ENCODE data around the gene RNF223.

DNA sequence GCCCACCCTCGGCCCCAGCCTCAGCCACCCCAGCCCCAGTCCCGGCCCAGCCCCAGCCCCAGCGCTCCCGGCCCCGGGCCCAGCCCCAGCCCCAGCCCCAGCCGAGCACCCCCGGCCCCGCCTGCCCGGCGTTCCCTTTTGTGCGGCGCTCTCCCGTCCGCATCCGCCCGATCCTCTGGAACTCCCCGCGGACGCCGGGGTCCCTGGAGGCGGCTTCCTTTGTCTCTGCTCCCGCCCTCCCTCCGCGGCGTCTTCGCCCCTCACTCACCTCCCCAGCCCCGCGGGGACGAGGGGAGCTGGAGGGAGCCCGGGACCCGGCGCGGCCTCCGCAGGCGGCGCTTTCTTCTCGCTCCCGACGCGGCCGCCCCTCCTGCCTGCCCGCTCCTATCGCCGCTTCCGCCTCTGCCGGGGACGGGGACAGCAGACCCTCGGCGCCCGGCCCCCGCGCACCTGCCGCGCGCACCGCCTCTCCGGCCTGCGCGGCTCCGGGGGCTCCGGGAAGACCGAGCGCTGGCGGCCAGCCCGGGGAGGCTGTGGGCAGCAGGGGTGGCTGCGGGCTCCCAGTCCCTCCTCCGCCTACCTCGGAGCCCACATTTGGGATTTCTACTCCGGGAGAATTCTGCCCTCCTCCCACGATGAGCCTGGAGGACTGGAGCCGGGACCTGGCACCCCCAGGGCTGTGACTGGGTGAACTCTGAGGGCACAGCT, 40.2 kb downstream of the RNF223 start:
- TF ChIP-seq, protein P1, sequence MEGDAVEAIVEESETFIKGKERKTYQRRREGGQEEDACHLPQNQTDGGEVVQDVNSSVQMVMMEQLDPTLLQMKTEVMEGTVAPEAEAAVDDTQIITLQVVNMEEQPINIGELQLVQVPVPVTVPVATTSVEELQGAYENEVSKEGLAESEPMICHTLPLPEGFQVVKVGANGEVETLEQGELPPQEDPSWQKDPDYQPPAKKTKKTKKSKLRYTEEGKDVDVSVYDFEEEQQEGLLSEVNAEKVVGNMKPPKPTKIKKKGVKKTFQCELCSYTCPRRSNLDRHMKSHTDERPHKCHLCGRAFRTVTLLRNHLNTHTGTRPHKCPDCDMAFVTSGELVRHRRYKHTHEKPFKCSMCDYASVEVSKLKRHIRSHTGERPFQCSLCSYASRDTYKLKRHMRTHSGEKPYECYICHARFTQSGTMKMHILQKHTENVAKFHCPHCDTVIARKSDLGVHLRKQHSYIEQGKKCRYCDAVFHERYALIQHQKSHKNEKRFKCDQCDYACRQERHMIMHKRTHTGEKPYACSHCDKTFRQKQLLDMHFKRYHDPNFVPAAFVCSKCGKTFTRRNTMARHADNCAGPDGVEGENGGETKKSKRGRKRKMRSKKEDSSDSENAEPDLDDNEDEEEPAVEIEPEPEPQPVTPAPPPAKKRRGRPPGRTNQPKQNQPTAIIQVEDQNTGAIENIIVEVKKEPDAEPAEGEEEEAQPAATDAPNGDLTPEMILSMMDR (IDR thresholded peaks at IDR 0.05): no peak
- no peak for TF ChIP-seq POLR2AphosphoS5 (IDR thresholded peaks at IDR 0.05)
- no peak for TF ChIP-seq EP300 (IDR thresholded peaks at IDR 0.05)

Measured in esophagus muscularis mucosa (tissue), 4 donors.